Fibroblast of villous mesenchyme (primary cell): Measurements from ENCODE around the gene CDS2. TPM values are rescaled to one million over a fixed set of nuclear protein-coding genes. Genes with fewer than 3 reads are reported as not detected.

Experiments used
- DNase-seq: peaks from one replicate; pipeline ENCODE4 v3.0.0-alpha.2; 2010; ENCODE audit warnings: low read depth
- H3K4me3 ChIP-seq: 2 replicates; pipeline ENCODE4 v1.5.1; 2011; ENCODE audit warnings: low read depth, mild to moderate bottlenecking, low read length
- CTCF ChIP-seq: IDR thresholded peaks from 2 replicates; pipeline ENCODE4 v1.5.1; 2012; ENCODE audit warnings: low read depth, mild to moderate bottlenecking, low read length; ENCODE audit not compliant: insufficient read depth
- total RNA-seq: library from RNA; depleted of rRNA; stranded (reverse); fragments of >200 nt; gene quantifications from 2 replicates; pipeline ENCODE4 v1.2.3, GENCODE V29; 2012

The CDS2 gene
- total RNA-seq, 1 donor: 32.4 TPM

DNA sequence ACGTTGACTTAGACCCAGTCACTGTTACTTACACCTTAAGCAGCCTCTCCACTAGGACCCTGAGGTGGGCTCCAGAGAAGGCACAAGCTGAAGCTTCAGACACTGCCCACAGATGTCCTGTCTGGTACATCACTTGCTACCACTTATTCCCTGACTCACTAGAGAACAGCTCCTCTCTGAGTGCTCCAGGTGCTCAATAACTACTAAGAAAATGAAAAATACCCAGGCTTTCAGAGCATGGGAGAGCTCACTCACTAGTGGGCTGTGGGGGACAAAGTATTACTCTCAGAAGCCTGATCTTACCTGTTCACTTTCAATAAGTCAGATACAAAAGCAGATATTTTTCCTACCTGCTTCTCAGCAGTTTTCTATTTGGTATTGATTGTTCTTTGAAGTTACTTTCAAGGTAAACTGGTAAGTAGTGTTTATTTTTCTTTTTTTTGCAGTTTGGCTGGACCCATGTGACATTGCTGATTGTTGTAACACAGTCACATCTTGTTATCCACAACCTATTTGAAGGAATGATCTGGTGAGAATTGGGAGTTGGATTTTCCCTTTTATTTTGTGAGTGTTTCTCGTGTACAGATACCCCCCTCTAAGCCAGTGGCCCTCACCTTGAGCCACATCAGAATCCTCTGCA is 55.9 kb downstream of the CDS2 start:
- no peak for TF ChIP-seq CTCF
- H3K4me3 ChIP-seq: no peak overlapping the region
- DNase-seq: no peak

DNA sequence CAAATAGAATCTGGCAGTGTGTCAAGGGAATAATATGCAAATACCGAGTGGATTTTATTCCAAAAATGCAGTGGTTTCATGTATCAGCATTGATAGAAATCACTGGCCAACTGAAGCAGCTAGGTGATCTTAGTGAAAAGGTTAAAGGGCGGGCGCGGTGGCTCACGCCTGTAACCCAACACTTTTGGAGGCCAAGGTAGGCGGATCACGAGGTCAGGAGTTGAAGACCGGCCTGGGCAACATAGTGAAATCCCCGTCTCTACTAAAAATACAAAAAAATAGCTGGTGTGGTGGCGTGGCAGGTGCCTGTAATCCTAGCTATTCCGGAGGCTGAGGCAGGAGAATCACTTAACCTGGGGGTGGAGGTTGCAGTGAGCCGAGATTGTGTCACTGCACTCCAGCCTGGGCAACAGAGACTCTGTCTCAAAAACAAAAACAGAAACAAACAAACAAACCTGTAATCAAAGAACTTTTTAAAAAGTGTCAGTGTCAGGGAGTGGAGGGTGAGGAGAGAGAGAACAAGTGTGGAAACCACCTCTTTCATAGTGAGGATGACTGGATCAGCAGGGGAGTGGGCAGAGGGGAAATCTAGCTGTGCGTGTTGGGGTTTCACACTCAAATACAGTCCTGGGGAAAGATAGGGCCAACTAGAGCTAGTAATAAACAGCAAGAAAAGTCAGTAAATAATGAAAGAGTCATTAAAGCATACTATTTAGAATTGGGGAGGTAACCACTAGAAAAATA is 57.1 kb downstream of the CDS2 start:
- no peak for DNase-seq
- TF ChIP-seq CTCF: no peak
- H3K4me3 ChIP-seq: no peak overlapping the region

DNA sequence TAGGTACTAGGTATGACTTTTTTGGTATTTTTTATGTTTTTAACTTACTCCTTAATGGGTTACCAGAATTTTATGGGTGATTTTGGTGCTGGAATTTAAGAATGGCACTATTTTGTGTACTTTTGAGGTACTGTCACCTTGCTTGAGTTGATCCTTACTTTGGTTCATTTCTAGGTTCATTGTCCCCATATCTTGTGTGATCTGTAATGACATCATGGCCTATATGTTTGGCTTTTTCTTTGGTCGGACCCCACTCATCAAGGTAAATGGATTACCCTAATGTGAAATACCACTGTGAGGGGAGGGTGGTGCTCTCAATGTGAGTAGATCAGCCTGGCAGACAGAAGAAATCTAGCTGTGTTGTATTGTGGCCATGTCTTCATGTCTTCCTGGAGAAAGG is 57.9 kb downstream of the CDS2 start:
- no peak for TF ChIP-seq CTCF
- DNase-seq: no peak

GRCh38 chr20:5187122-5187521 is 60.3 kb downstream of the CDS2 start:
- no peak for DNase-seq
- TF ChIP-seq CTCF: no peak
- H3K4me3 ChIP-seq: no peak overlapping the region

More for the DNA sequence above, 57.9 kb downstream of the CDS2 start:
- H3K4me3 ChIP-seq: no peak overlapping the region

DNA sequence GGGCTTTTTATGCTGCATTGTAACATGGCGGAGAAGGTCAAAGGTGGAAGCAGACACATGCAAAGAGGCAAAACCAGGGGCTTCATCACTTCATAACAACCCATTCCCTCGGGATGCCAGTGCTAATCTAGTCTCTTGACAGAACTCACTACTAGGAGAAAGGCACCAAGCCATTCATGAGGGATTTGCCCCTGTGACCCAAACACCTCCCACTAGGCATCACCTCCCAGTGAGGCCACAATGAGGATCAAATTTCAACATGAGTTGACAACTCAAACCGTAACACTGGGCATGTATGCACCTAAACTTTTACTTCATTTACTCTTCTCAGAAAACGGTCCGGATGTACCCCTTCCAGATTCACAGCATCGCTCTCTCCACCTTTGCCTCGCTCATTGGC is 61.9 kb downstream of the CDS2 start:
- H3K4me3 ChIP-seq: no peak overlapping the region
- DNase-seq: no peak
- no peak for TF ChIP-seq CTCF

GRCh38 chr20:5189917-5190316 is 63.1 kb downstream of the CDS2 start:
- no peak overlapping the region for H3K4me3 ChIP-seq
- no peak for TF ChIP-seq CTCF
- DNase-seq: no peak

DNA sequence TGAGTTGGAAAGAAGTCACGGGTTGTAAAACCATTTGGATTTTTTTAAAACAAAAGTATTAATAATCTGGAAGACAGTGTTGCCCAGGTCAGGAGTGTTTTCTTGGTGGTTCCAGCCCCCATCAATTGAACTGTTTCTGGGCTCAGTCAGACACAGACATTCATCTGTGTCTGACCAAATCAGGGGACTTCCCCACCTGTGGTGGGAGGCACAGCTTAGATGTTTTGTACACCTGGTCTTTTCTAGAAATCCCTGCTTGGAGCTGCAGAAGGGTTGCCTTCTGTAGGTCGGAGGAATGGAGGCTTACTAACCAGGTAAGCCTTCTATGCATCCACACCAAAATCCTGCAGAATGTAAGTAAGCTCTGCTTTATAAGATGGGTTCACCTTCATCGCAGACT is 63.6 kb downstream of the CDS2 start:
- no peak for DNase-seq
- no peak for TF ChIP-seq CTCF
- H3K4me3 ChIP-seq: no peak overlapping the region
